ENCODE data around the gene HOXA4. TPM values are rescaled to one million over a fixed set of nuclear protein-coding genes. Genes with fewer than 3 reads are reported as not detected.

The HOXA4 gene
- total RNA-seq, 3 donors from 2014 or later = 0.14 TPM; not detected in 2

DNA sequence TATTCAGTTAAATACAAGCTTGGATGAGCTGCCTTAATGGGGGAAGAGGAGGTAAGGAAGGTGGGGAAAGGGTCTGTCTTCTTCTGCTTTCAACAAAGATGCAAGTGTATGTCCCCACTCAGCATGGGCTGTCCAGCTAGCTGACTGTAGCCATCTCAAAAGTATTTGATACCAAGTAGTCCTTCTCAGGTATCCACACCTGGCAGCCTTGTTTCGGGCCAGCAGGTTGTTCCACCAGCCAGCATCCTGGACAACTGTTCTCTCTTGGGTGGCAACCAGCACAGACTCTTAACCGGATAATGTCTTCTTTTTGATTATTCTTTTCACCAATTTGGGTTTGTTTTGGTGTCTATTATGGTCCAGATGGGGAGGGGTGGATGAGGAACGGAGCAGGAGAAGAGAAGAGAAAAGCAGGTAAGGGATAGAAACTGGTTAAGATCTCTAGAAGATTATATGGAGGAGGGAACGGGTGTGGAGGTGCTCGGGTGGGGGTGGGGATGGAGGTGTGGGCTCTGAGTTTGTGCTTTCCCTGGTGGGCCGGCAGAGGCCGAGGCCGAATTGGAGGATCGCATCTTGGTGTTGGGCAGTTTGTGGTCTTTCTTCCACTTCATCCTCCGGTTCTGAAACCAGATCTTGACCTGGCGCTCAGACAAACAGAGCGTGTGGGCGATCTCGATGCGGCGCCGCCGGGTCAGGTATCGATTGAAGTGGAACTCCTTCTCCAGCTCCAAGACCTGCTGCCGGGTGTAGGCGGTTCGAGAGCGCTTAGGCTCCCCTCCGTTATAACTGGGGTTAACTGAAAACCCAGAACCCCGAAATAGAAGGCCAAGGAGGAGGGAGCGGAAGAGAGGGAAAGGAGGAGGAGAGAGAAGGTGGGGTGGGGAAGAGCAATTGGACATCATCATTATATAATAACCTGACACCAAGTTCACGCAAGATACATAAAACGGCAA is 1.5 kb downstream of the HOXA4 start:
- Mint-ChIP-seq H3K36me3 (ENCODE audit: insufficient read depth) (no peaks in the 10 kb centered on the region), H3K27me3 (ENCODE audit: low read depth) (peaks cover 54% of the 10 kb centered on the region), H3K9me3 (no peaks in the 10 kb centered on the region), H3K4me1 (ENCODE audit: low read depth) (peaks cover 1% of the 10 kb centered on the region), H3K4me3 (peak overlapping the region; percentile 42)
- DNase-seq (no peak), ATAC-seq (no peak)

DNA sequence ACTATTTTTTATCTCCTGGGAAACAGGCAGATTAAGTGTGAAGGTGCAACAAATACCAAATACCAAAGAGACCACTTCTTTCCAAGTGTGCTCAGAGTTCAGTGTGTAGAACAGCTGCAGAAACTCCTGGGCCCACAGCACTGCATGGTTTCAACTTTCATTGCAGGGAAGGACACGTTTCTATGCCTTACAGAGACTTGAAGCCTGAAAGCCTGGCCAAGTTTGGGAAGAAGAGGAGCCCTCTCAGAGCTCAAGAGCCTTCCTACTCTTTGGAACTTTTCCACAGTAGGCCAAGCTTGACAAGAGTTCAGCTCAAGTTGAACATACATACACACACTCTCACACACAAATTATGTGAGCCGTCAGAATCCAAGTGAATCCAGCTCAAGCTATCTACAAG is 2.5 kb downstream of the HOXA4 start:
- no peak overlapping the region for H3K4me3 Mint-ChIP-seq
- H3K36me3 Mint-ChIP-seq (ENCODE audit: insufficient read depth) = no peaks in the 10 kb centered on the region
- ATAC-seq (no peak), DNase-seq (no peak)
- no peaks in the 10 kb centered on the region for H3K4me1 Mint-ChIP-seq (ENCODE audit: low read depth)
- peaks cover 51% of the 10 kb centered on the region for H3K27me3 Mint-ChIP-seq (ENCODE audit: low read depth)
- no peaks in the 10 kb centered on the region for H3K9me3 Mint-ChIP-seq

DNA sequence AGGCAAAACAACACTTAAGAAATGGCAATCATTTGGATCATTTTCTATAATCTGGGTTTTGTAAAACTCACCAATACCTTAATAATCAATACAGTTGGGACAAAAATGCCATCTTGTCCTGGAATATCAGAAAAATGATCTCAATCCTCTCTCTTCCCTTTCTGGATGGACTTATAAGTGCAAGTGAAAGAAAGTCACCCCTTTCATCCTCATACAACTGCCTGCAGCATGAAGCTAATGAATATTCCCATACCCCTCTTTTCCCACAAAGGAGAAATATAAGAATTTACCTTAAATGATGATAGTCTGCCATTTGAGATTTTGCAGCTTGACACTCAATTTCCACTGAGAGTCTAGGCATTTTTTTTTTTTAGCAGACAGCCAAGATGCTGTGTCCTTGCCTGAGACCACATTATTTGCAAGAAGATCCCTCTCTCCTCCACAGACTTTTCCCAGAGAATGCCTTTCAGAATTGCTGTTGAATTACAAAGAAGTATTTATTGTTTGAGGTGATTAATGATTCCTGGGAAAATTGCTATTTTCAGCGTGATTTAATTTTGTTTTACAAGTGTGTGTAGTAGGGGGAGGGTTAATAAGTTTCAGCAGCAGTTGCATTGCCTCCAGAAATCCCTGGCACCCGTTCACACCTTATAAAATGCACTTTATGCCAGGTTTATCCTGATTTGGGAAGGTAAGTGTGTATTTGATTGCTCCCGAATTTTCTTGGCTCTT is 3.8 kb downstream of the HOXA4 start:
- ATAC-seq = no peak
- H3K27me3 Mint-ChIP-seq (ENCODE audit: low read depth) = peaks cover 46% of the 10 kb centered on the region
- no peaks in the 10 kb centered on the region for H3K4me1 Mint-ChIP-seq (ENCODE audit: low read depth)
- no peaks in the 10 kb centered on the region for H3K36me3 Mint-ChIP-seq (ENCODE audit: insufficient read depth)
- no peak for DNase-seq
- H3K4me3 Mint-ChIP-seq = no peak overlapping the region
- no peaks in the 10 kb centered on the region for H3K9me3 Mint-ChIP-seq

DNA sequence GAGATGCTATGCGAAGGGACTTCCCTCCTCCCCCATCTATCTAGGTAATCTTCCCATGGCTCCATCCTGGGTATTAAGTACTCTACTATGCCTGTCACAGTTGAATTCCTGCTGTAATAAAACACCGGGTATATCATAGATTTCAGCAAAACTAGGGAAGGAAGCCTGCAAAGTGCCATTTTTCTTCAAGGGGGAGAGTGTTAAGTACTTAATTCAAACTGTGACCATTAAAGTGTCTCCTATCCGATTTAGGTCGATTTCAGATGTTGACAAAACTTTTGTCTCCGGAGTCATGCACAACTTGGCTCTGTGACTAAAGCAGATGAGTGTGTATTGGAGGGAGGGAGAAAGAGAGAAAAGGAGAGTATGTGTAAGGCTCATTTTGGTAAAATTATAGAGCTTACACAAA is 4.6 kb downstream of the HOXA4 start:
- H3K9me3 Mint-ChIP-seq = no peaks in the 10 kb centered on the region
- H3K4me1 Mint-ChIP-seq (ENCODE audit: low read depth) = no peaks in the 10 kb centered on the region
- H3K36me3 Mint-ChIP-seq (ENCODE audit: insufficient read depth) = no peaks in the 10 kb centered on the region
- ATAC-seq (no peak), DNase-seq (no peak)
- H3K4me3 Mint-ChIP-seq = no peak overlapping the region
- H3K27me3 Mint-ChIP-seq (ENCODE audit: low read depth) = peaks cover 43% of the 10 kb centered on the region

DNA sequence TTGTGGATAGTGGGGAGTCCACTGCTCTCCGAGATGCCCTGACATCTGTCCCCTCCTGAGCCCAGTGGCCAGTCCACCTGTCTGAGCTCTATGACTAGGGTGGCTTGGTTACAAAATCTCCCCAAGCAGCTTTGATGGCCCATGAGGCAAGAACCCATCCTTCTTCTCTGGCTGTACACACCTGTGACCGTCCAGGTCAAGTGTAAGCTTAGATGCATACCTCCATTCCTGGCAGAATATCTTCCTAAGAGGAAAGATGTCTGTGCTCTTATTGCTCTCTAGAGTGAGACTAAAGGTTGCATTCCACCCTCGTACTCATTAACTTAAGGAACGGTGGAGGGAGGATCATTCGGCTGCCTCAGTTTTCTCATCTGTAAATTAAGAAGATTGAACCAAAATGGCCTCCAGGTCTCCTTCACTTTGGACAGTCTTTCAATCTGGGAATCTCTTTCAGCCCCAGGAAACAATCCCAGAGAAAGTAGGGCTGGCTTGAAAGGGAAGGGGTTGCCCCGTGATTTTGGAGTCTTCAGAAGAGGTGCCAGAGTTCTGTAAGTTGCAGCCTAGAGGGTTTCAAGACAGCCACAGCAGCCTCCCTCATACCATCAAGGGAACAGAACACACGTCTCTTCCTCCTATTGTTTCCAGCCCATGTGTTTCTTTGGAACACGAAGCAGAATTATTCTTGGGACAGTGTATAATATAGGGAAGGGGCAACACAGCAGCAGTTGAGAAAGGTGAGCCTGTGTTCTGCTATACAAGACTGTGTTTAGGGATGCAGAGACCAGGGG is 5.5 kb downstream of the HOXA4 start:
- ATAC-seq (no peak), DNase-seq (no peak)
- no peaks in the 10 kb centered on the region for H3K4me1 Mint-ChIP-seq (ENCODE audit: low read depth)
- no peaks in the 10 kb centered on the region for H3K36me3 Mint-ChIP-seq (ENCODE audit: insufficient read depth)
- no peak overlapping the region for H3K4me3 Mint-ChIP-seq
- no peaks in the 10 kb centered on the region for H3K9me3 Mint-ChIP-seq
- H3K27me3 Mint-ChIP-seq (ENCODE audit: low read depth) = peaks cover 43% of the 10 kb centered on the region

DNA sequence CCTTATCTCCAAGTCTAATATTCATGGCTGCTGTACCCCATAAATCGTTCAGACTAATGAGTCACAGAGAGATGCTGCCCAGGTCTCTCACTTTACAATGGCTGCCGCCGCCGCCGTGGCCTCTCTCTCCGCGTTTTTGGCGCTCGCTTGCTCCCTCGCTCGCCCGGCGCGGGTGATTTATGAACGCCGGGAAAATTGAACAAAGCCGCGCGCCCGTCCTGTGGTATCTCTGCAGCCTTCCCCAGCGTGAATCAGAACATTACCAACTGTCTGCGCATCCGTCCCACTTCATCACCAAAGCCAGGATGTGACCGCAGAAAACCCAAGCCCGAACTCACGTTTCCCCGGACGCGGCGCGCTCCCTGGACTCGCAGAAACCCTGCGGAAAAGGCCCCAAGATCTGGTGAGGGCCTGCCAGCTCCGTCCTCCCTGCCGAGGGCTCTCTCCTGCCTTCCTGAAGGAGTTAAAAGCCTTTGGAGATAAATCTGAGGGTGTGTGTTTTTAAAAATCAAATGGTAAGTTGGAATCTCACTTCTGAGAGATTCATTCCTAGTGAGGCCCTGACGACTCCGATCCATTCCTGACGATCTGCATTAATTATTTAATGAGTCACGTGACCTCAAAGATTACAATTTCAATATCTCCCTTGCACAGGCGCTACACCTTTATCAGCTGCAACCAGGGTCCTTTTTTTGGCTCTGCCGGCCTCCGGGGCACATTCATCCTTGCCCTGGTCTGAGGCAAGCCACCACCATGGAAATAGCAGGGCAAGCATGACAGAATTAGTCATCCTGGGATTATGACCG is 6.3 kb downstream of the HOXA4 start:
- no peaks in the 10 kb centered on the region for H3K36me3 Mint-ChIP-seq (ENCODE audit: insufficient read depth)
- ATAC-seq (no peak), DNase-seq (no peak)
- H3K27me3 Mint-ChIP-seq (ENCODE audit: low read depth) = peaks cover 41% of the 10 kb centered on the region
- H3K4me3 Mint-ChIP-seq = no peak overlapping the region
- no peaks in the 10 kb centered on the region for H3K9me3 Mint-ChIP-seq
- H3K4me1 Mint-ChIP-seq (ENCODE audit: low read depth) = no peaks in the 10 kb centered on the region

- ATAC-seq (no peak), DNase-seq (no peak)
- no peak overlapping the region for H3K4me3 Mint-ChIP-seq
- no peaks in the 10 kb centered on the region for H3K36me3 Mint-ChIP-seq (ENCODE audit: insufficient read depth)
- H3K9me3 Mint-ChIP-seq = no peaks in the 10 kb centered on the region
- H3K27me3 Mint-ChIP-seq (ENCODE audit: low read depth) = peaks cover 37% of the 10 kb centered on the region
- H3K4me1 Mint-ChIP-seq (ENCODE audit: low read depth) = no peaks in the 10 kb centered on the region
These were observed 7.0 kb downstream of the HOXA4 start for GRCh38 chr7:27123477-27124053.

GRCh38 chr7:27123007-27123476 is 7.5 kb downstream of the HOXA4 start:
- no peak overlapping the region for H3K4me3 Mint-ChIP-seq
- H3K4me1 Mint-ChIP-seq (ENCODE audit: low read depth) = no peaks in the 10 kb centered on the region
- DNase-seq (no peak), ATAC-seq (no peak)
- H3K27me3 Mint-ChIP-seq (ENCODE audit: low read depth) = peaks cover 35% of the 10 kb centered on the region
- H3K9me3 Mint-ChIP-seq = no peaks in the 10 kb centered on the region
- H3K36me3 Mint-ChIP-seq (ENCODE audit: insufficient read depth) = no peaks in the 10 kb centered on the region

GRCh38 chr7:27122077-27122910 is 8.3 kb downstream of the HOXA4 start:
- ATAC-seq (no peak), DNase-seq (no peak)
- Mint-ChIP-seq H3K4me1 (ENCODE audit: low read depth) (no peaks in the 10 kb centered on the region), H3K27me3 (ENCODE audit: low read depth) (peaks cover 31% of the 10 kb centered on the region), H3K9me3 (no peaks in the 10 kb centered on the region), H3K4me3 (no peak overlapping the region), H3K36me3 (ENCODE audit: insufficient read depth) (no peaks in the 10 kb centered on the region)

DNA sequence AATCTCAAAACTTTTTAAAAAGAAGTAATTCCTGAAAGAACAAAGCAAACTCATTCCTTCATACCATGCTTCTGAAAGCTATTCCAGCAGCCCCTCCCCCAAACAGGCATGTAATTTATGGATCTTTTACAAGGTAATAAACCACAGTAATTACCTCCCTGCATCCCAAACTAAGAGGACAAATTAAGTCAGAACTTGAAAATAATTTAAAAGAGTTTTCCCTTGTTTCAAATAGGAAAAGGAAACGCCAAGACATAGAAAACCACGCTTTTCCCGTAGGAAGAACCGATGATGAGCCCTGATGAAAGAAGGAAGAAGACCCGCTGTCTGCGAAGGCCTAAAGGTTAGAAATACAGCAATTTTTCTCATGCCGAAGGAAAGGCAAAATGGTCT is 8.9 kb downstream of the HOXA4 start:
- H3K4me3 Mint-ChIP-seq = no peak overlapping the region
- H3K27me3 Mint-ChIP-seq (ENCODE audit: low read depth) = peaks cover 25% of the 10 kb centered on the region
- ATAC-seq (no peak), DNase-seq (no peak)
- H3K9me3 Mint-ChIP-seq = no peaks in the 10 kb centered on the region
- H3K4me1 Mint-ChIP-seq (ENCODE audit: low read depth) = no peaks in the 10 kb centered on the region
- H3K36me3 Mint-ChIP-seq (ENCODE audit: insufficient read depth) = no peaks in the 10 kb centered on the region

DNA sequence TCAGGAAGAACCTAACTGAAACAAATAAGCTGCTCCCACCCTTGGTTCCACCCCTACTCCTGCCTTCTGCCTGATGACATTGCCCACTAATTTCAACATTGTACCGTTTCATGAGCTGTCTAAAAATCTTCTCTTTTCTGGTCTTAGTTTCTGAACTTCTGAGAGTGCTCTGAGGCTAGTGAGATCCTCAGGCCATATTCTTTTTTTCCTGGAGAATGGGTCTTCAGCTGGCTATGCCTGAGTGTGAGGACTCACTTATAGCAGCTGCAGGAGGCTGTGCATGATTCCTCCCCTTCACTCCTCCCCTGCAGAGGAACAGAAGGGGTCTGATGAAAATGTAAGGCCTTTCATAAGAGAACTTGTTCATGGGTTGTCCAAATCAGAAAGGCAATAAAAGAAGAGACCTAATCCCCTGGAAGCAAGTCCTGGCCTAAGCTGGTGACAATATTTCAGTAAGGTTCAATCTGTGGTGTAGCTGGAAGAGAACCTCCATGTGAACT is 11.1 kb downstream of the HOXA4 start:
- Mint-ChIP-seq H3K27me3 (ENCODE audit: low read depth) (peaks cover 19% of the 10 kb centered on the region), H3K4me3 (no peak overlapping the region), H3K36me3 (ENCODE audit: insufficient read depth) (no peaks in the 10 kb centered on the region), H3K9me3 (no peaks in the 10 kb centered on the region), H3K4me1 (ENCODE audit: low read depth) (no peaks in the 10 kb centered on the region)
- ATAC-seq = no peak
- no peak for DNase-seq

DNA sequence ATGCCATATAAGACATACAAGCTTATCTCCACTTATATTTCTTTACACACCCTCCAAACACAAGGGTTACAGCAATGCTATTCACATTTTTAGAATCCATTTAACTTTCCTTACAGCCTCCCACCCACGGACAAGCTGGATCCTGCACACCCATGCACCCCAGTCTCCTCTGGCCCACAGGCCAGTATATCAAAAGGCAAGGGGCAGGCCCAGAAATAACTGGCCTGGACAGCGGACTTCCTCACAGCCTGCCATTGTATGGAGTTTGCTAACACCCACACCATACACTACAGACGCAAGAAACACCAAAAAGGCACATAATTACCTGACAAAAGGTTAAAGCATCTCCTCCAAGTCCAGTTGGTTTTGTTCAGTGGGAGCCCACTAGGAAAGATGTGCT is 12.0 kb downstream of the HOXA4 start:
- no peaks in the 10 kb centered on the region for H3K9me3 Mint-ChIP-seq
- no peaks in the 10 kb centered on the region for H3K36me3 Mint-ChIP-seq (ENCODE audit: insufficient read depth)
- peaks cover 14% of the 10 kb centered on the region for H3K27me3 Mint-ChIP-seq (ENCODE audit: low read depth)
- no peaks in the 10 kb centered on the region for H3K4me1 Mint-ChIP-seq (ENCODE audit: low read depth)
- ATAC-seq (no peak), DNase-seq (no peak)
- no peak overlapping the region for H3K4me3 Mint-ChIP-seq

All from activated T-cell treated with anti-CD3 and anti-CD28 coated beads, Interleukin-2, amount 50 U/mL, for 4 hours (primary cell).